H7 (cell line): ENCODE measurements around the gene PARP14. TPM values are rescaled to one million over a fixed set of nuclear protein-coding genes. Genes with fewer than 3 reads are reported as not detected.
"Not testable (repeated sequence)": the region's sequence is repeated elsewhere in the genome, so short reads cannot be mapped to it uniquely, and the experiment has no call there.

Experiments used
- DNase-seq: peaks from one replicate; pipeline ENCODE4 v3.0.0; 2012
- H3K27me3 ChIP-seq: 2 replicates; pipeline ENCODE4 v1.6.0; 2011; ENCODE audit warnings: mild to moderate bottlenecking, low read length; ENCODE audit not compliant: control insufficient read depth, insufficient read depth
- H3K36me3 ChIP-seq: replicated peaks from 2 replicates; pipeline ENCODE4 v1.5.1; 2011; ENCODE audit warnings: low read length; ENCODE audit not compliant: control insufficient read depth, insufficient read depth
- H3K4me3 ChIP-seq: 2 replicates; pipeline ENCODE4 v1.5.1; 2011; ENCODE audit warnings: low read depth, mild to moderate bottlenecking, control low read depth, low read length, moderate library complexity; ENCODE audit not compliant: insufficient read depth
- total RNA-seq: library from RNA; depleted of rRNA; stranded (reverse); fragments of >200 nt; shearing (Covaris generic); gene quantifications from 2 replicates; pipeline ENCODE4 v1.2.3, GENCODE V29; 2014

Gene PARP14
- total RNA-seq, 1 experiment from 2014 or later = 5.6 TPM

DNA sequence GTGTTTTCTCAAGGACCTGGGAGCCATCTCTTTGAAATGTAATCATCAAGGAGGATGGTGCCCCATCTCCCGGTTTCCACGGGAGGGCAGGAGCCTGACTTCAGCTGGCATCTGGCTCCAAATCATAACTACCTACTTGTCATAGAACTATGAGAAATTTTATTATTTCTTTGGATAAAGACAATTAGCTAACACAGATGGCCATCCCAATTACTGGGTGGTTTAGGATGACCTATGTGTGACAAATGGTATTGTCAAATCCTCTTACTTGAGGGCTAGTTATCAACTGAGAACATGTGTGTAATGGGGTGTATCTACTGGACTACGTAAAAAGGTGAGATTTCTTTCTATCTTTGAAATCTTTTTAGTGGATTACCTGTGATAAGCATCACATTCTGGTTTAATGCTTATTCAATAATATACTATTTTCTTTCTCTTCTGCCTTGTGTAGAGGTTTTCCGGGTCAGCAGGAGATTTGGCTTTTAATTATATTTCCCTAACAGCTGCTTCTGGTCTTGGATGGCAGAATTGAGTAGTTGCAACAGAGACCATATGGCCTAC lies 15.3 kb upstream of the PARP14 start:
- no peak overlapping the region for H3K4me3 ChIP-seq
- H3K36me3 ChIP-seq = no peaks in the 10 kb centered on the region
- H3K27me3 ChIP-seq = no peaks in the 10 kb centered on the region
- DNase-seq = no peak

- no peak for DNase-seq
- no peaks in the 10 kb centered on the region for H3K27me3 ChIP-seq
- H3K36me3 ChIP-seq = no peaks in the 10 kb centered on the region
- no peak overlapping the region for H3K4me3 ChIP-seq
These were observed 14.8 kb upstream of the PARP14 start for GRCh38 chr3:122665881-122666280.

GRCh38 chr3:122668930-122669730 lies 11.5 kb upstream of the PARP14 start:
- H3K4me3 ChIP-seq = no peak overlapping the region
- no peaks in the 10 kb centered on the region for H3K36me3 ChIP-seq
- H3K27me3 ChIP-seq = no peaks in the 10 kb centered on the region
- no peak for DNase-seq

DNA sequence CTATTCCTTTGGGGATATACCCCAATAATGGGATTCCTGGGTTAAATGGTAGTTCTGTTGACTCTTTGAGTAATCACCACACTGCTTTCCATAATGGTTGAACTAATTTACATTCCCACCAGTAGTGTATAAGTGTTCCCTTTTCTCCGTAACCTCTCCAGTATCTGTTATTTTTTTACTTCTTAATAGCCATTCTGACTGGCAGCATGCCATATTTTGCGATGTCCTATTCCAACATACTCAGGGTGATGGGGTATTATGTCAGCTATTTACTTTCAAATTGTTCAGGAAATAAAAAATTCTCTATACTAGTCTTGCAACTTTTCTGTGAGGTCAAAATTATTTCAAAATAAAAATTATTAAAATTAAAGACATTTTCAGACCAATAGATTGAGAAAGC lies 9.1 kb upstream of the PARP14 start:
- no peak for DNase-seq
- no peaks in the 10 kb centered on the region for H3K36me3 ChIP-seq
- no peaks in the 10 kb centered on the region for H3K27me3 ChIP-seq
- H3K4me3 ChIP-seq = no peak overlapping the region

- Histone ChIP-seq H3K4me3 (no peak overlapping the region), H3K36me3 (no peaks in the 10 kb centered on the region), H3K27me3 (no peaks in the 10 kb centered on the region)
- DNase-seq = no peak
These were observed 6.3 kb upstream of the PARP14 start for GRCh38 chr3:122674339-122674738.

DNA sequence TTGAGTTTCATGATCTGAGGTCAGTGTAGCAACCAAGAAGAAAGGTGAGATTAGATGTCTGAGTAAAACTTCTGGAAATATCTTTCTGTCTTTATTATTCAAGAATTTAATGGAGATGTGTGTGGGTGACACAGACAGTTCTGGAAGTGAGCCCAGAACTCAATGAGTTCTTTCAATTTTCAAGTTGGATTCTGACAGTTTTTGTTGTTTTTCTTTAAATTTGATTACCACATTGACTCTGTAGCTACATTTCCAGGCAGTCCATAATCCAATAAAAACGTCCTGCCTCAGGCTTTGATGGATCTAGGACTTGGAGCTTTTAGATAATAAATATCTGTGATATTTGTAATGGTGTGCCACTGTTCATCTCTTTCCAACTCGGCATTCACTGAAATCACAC lies 3.9 kb upstream of the PARP14 start:
- Histone ChIP-seq H3K4me3 (no peak overlapping the region), H3K36me3 (no peaks in the 10 kb centered on the region), H3K27me3 (peaks cover 4% of the 10 kb centered on the region)
- no peak for DNase-seq

DNA sequence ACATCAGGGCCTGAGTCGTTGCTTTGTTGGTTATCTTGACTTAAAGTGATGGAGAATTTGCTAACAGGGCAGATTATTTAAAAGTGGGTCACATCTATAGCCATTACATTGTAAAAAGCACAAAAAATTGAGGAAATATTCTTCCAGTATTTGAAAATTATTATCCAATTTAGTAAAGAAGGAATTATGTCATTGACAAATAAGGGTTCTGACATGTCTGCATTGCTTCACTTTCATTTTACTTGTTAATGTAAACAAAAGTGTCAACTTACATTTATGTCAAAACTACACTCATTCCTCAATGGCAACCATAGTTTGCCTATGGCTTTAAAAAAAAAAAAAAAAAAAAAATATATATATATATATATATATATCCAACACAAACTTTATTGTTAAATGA lies 3.4 kb upstream of the PARP14 start:
- no peaks in the 10 kb centered on the region for H3K36me3 ChIP-seq
- H3K27me3 ChIP-seq = peaks cover 4% of the 10 kb centered on the region
- no peak overlapping the region for H3K4me3 ChIP-seq
- DNase-seq = no peak

- DNase-seq = no peak
- H3K4me3 ChIP-seq = no peak overlapping the region
- H3K36me3 ChIP-seq = no peaks in the 10 kb centered on the region
- H3K27me3 ChIP-seq = peaks cover 4% of the 10 kb centered on the region
These were observed 2.1 kb upstream of the PARP14 start for GRCh38 chr3:122678506-122678905.

DNA sequence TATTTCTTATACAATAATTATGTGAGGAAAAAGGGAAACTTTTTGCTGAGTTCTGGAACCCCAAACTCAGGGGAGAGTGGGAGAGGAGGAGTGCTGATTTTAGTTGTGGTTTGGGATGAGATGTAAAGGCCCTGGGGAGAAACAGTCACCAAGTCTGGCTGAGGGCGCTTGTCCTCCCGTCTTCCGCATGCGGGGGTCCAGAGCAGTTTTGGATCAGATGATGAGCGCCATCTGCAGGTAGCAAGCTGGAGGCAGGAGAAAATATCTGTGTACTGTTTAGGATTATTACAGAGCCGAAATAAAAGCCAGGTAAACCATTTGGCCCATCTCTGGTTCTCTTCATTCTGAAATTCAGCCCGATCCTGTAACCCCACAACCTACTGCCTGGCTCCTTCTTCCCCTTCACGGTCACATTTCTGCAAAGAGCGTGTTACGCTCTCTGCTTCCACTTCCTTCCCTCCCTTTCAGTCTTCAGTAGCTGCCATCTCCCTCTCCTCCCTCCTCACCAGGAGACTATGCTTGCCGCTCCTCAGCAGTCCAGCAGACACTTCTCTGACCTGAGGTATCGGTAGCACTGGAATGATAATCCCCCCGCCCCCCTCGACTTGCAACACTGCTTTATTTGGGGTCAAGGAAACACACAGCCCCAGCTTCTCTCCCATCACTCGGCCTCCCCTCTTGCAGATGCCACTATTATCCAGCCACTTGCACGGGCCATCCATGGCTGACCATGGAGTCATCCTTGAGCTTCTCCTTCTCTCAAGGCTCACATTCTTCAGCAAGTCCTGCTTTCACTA lies 1.4 kb upstream of the PARP14 start:
- peak; percentile 60 for DNase-seq
- peak overlapping the region; percentile 20 for H3K4me3 ChIP-seq
- peaks cover 4% of the 10 kb centered on the region for H3K27me3 ChIP-seq
- H3K36me3 ChIP-seq = no peaks in the 10 kb centered on the region

GRCh38 chr3:122679882-122680474 lies 661 bp upstream of the PARP14 start:
- Histone ChIP-seq H3K4me3 (peak overlapping the region; percentile 71), H3K36me3 (no peaks in the 10 kb centered on the region), H3K27me3 (peaks cover 4% of the 10 kb centered on the region)
- DNase-seq = peak; percentile 16

- Histone ChIP-seq H3K36me3 (no peaks in the 10 kb centered on the region), H3K4me3 (peak overlapping the region; percentile 71), H3K27me3 (peaks cover 4% of the 10 kb centered on the region)
- peak; percentile 16 for DNase-seq
These were observed 790 bp downstream of the PARP14 start for GRCh38 chr3:122681284-122681973.

DNA sequence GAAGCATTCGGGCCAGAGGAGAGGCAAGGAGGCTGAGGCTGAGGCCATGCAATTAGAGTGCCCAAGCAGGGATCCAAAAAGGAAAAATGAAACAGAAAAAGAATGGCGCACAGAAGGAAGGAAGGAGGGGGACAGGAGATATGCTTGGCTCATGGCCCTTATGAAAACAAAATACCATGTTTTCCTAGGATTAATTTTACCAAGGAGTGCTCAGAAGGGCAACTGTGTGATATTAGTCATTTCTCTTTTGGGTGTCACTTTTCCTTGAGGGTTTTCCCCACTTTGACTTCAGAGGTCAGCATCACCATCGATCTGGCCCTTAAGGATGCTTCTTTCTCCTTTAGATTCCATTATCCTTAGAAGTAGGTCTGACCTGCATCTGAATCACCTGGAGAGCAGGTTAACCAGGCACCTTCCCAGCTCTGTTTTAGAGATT lies 1.4 kb downstream of the PARP14 start:
- H3K27me3 ChIP-seq = peaks cover 4% of the 10 kb centered on the region
- no peaks in the 10 kb centered on the region for H3K36me3 ChIP-seq
- DNase-seq = no peak
- no peak overlapping the region for H3K4me3 ChIP-seq

- not testable (repeated sequence) for H3K4me3 ChIP-seq, DNase-seq, H3K36me3 ChIP-seq, H3K27me3 ChIP-seq
These were observed 2.3 kb downstream of the PARP14 start for GRCh38 chr3:122682778-122683411.

GRCh38 chr3:122687298-122687697 lies 6.7 kb downstream of the PARP14 start:
- Histone ChIP-seq H3K4me3 (no peak overlapping the region), H3K27me3 (no peaks in the 10 kb centered on the region), H3K36me3 (no peaks in the 10 kb centered on the region)
- DNase-seq = no peak
